HCT116 (cell line): Measurements from ENCODE around the gene RAPGEF6. TPM values are rescaled to one million over a fixed set of nuclear protein-coding genes. Genes with fewer than 3 reads are reported as not detected.

ENCODE experiments used
- ATAC-seq: fragments of 200-7000 bp; cut with Tn5 transposase; 2 replicates; pipeline ENCODE4 v1.9.1; 2020; ENCODE audit warnings: mild to moderate bottlenecking, moderate library complexity
- BruUV-seq: library from RNA; stranded (reverse); fragments of 400-500 nt; replicated peaks from 2 replicates; lab custom pipeline; 2021; lab: Mats Ljungman, UMichigan
- CTCF ChIA-PET: fragments of 300-600 bp; sonication (Branson Sonifier 250); formaldehyde crosslinking; loops from one replicate; lab custom pipeline; 2021; ENCODE audit warnings: antibody characterized with exemption; lab: Charles Lee
- POLR2A ChIA-PET: fragments of 300-600, 350-600 bp; sonication (Branson Sonifier 250); formaldehyde crosslinking; loops from one replicate; lab custom pipeline; 2021; ENCODE audit warnings: antibody characterized with exemption; lab: Charles Lee
- RAD21 ChIA-PET, 2 experiments: fragments of 300-600 bp; sonication (Branson Sonifier 250); formaldehyde crosslinking; loops; one replicate each; lab custom pipeline; 2023; ENCODE audit warnings: low total read pairs in 2 of 2; ENCODE audit not compliant: uncharacterized antibody in 2 of 2, unreplicated experiment in 2 of 2, low non-redundant PET in 1 of 2; lab: Charles Lee
- DNase-seq: peaks from one replicate; pipeline ENCODE4 v3.0.0-alpha.2; 2010; ENCODE audit warnings: low read depth, low spot score
- H2AFZ ChIP-seq: fragments of 200-600 bp; shearing (Covaris generic), sonication (generic); 2 replicates; pipeline ENCODE4 v1.6.1; 2017; ENCODE audit warnings: low read depth, mixed run types, mixed read lengths, antibody characterized with exemption, low read length; ENCODE audit not compliant: poor library complexity, severe bottlenecking
- H3K27ac ChIP-seq: 2 replicates; pipeline ENCODE4 v1.5.1; 2012; ENCODE audit warnings: low read depth, low read length
- H3K27me3 ChIP-seq: fragments of 200-600 bp; sonication (generic); 2 replicates; pipeline ENCODE4 v1.6.1; 2016; ENCODE audit warnings: mixed run types, low read length, mixed read lengths; ENCODE audit not compliant: insufficient read depth
- H3K36me3 ChIP-seq, 2 experiments: fragments of 200-500 bp in 1 of 2; fragments of 200-600 bp in 1 of 2; sonication (Bioruptor generic) in 1 of 2; sonication (generic) in 1 of 2; 2 replicates each; pipeline versions ENCODE4 v1.5.1 to v1.6.1; 2014 to 2016; ENCODE audit warnings: low read length in 2 of 2, inconsistent platforms in 1 of 2, mixed read lengths in 1 of 2, mixed run types in 1 of 2; ENCODE audit not compliant: insufficient read depth in 2 of 2, control insufficient read depth in 1 of 2
- H3K4me1 ChIP-seq, 2 experiments: fragments of 200-600 bp in 1 of 2; sonication (generic) in 1 of 2; 2 replicates each; pipeline versions ENCODE4 v1.5.1 to v1.6.1; 2012 to 2017; ENCODE audit warnings: low read length in 2 of 2, inconsistent platforms in 1 of 2, mild to moderate bottlenecking in 1 of 2, mixed read lengths in 1 of 2, mixed run types in 1 of 2, moderate library complexity in 1 of 2; ENCODE audit not compliant: insufficient read depth in 2 of 2, control insufficient read depth in 1 of 2
- H3K4me2 ChIP-seq: fragments of 200-600 bp; sonication (generic); 2 replicates; pipeline ENCODE4 v1.6.1; 2017; ENCODE audit warnings: mixed run types, low read length, mixed read lengths
- H3K4me3 ChIP-seq, 2 experiments: fragments of 200-600 bp in 1 of 2; sonication (generic) in 1 of 2; replicated peaks in 1 of 2; 2 replicates each; pipeline ENCODE4 v1.5.1; 2011 to 2016; ENCODE audit warnings: low read length in 2 of 2, control low read depth in 1 of 2, low read depth in 1 of 2, mild to moderate bottlenecking in 1 of 2, mixed read lengths in 1 of 2, mixed run types in 1 of 2
- H3K79me2 ChIP-seq: fragments of 200-600 bp; sonication (generic); 2 replicates; pipeline ENCODE4 v1.6.1; 2017; ENCODE audit warnings: mild to moderate bottlenecking, mixed run types, low read length, moderate library complexity, mixed read lengths; ENCODE audit not compliant: insufficient read depth
- H3K9ac ChIP-seq: fragments of 200-600 bp; sonication (generic); 2 replicates; pipeline ENCODE4 v1.6.1; 2016; ENCODE audit warnings: low read length, mixed read lengths
- H3K9me2 ChIP-seq: fragments of 200-600 bp; sonication (generic), shearing (Covaris generic); 2 replicates; pipeline ENCODE4 v1.6.1; 2017; ENCODE audit warnings: mixed run types, mild to moderate bottlenecking, moderate library complexity; ENCODE audit not compliant: insufficient read depth
- H3K9me3 ChIP-seq, 2 experiments: fragments of 200-500 bp in 1 of 2; fragments of 200-600 bp in 1 of 2; sonication (Bioruptor generic) in 1 of 2; sonication (generic) in 1 of 2; 2 replicates each; pipeline ENCODE4 v1.6.1; 2014 to 2017; ENCODE audit warnings: low read length in 2 of 2, mixed read lengths in 2 of 2, inconsistent platforms in 1 of 2, low read depth in 1 of 2, mild to moderate bottlenecking in 1 of 2, mixed run types in 1 of 2, moderate library complexity in 1 of 2; ENCODE audit not compliant: control insufficient read depth in 1 of 2, insufficient read depth in 1 of 2
- H4K20me1 ChIP-seq: fragments of 200-600 bp; sonication (generic), shearing (Covaris generic); 2 replicates; pipeline ENCODE4 v1.6.1; 2017; ENCODE audit warnings: mixed run types, mild to moderate bottlenecking, moderate library complexity; ENCODE audit not compliant: insufficient read depth
- CBX3 ChIP-seq: IDR thresholded peaks from 2 replicates; pipeline ENCODE4 v1.6.1; 2012; ENCODE audit warnings: low read depth
- CEBPB ChIP-seq: IDR thresholded peaks from 2 replicates; pipeline ENCODE4 v1.6.1; 2012; ENCODE audit warnings: low read depth
- EZH2 ChIP-seq: fragments of 200-600 bp; sonication (generic); IDR thresholded peaks from 2 replicates; pipeline ENCODE4 v1.6.1; 2017; ENCODE audit warnings: antibody characterized with exemption, mixed run types
- FOSL1 ChIP-seq: IDR thresholded peaks from 2 replicates; pipeline ENCODE4 v1.6.1; 2012; ENCODE audit warnings: low read depth
- MAX ChIP-seq: IDR thresholded peaks from 2 replicates; pipeline ENCODE4 v1.6.1; 2012
- POLR2A ChIP-seq: IDR thresholded peaks from 2 replicates; pipeline ENCODE4 v1.7.0; 2011; ENCODE audit warnings: borderline replicate concordance; ENCODE audit not compliant: insufficient read depth, insufficient read length; ENCODE audit errors: extremely low read depth
- SIN3A ChIP-seq: IDR thresholded peaks from 2 replicates; pipeline ENCODE4 v1.6.1; 2012; ENCODE audit warnings: low read depth
- SRF ChIP-seq: IDR thresholded peaks from 2 replicates; pipeline ENCODE4 v1.6.1; 2012; ENCODE audit warnings: low read depth
- YY1 ChIP-seq: IDR thresholded peaks from 2 replicates; pipeline ENCODE4 v1.6.1; 2011; ENCODE audit warnings: low read length, low read depth, moderate library complexity, mild to moderate bottlenecking; ENCODE audit not compliant: insufficient replicate concordance; ENCODE audit errors: extremely low read depth
- intact Hi-C: fragments of 100-400 bp; cut with micrococcal nuclease; formaldehyde crosslinking; loops from 2 replicates; pipeline ENCODE4 v1.10.0; 2022
- total RNA-seq: library from RNA; stranded (reverse); gene quantifications from one replicate; pipeline ENCODE4 v1.2.1, GENCODE V29; 2021; ENCODE audit not compliant: unreplicated experiment

Gene RAPGEF6
- total RNA-seq, 1 experiment from 2014 or later = 18.4 TPM

- H3K79me2 ChIP-seq = no peaks in the 10 kb centered on the region
- no peak overlapping the region for H3K27ac ChIP-seq
- H3K4me3 ChIP-seq = no peak overlapping the region
- POLR2A ChIA-PET = no interaction called here
- no peak for DNase-seq
- H2AFZ ChIP-seq = no peak overlapping the region
- H3K4me1 ChIP-seq = no peaks in the 10 kb centered on the region
- H3K9me3 ChIP-seq = no peaks in the 10 kb centered on the region
- no peak for TF ChIP-seq POLR2A
- TF ChIP-seq CEBPB = no peak
- no peak for TF ChIP-seq YY1
- TF ChIP-seq EZH2 = no peak
- no peak for TF ChIP-seq MAX
- TF ChIP-seq SRF = no peak
- TF ChIP-seq CBX3 = no peak
- intact Hi-C loops = no loop called here
- H3K4me2 ChIP-seq = no peak overlapping the region
- RAD21 ChIA-PET = no interaction called here
- no TSS peak for BruUV-seq
- H3K27me3 ChIP-seq = no peaks in the 10 kb centered on the region
- no peaks in the 10 kb centered on the region for H3K9me2 ChIP-seq
- CTCF ChIA-PET = no interaction called here
- no peak overlapping the region for H3K9ac ChIP-seq
- no peaks in the 10 kb centered on the region for H3K36me3 ChIP-seq
- H4K20me1 ChIP-seq = no peaks in the 10 kb centered on the region
- ATAC-seq = no peak
Measured at GRCh38 chr5:131659290-131659689, 24.3 kb upstream of the RAPGEF6 start.

GRCh38 chr5:131654776-131655175 is 19.7 kb upstream of the RAPGEF6 start:
- Histone ChIP-seq H3K4me1 (no peaks in the 10 kb centered on the region), H3K4me2 (no peak overlapping the region), H3K27ac (no peak overlapping the region), H3K79me2 (no peaks in the 10 kb centered on the region), H3K4me3 (no peak overlapping the region), H3K9ac (no peak overlapping the region), H3K9me3 (no peaks in the 10 kb centered on the region), H4K20me1 (no peaks in the 10 kb centered on the region), H3K27me3 (no peaks in the 10 kb centered on the region), H3K9me2 (no peaks in the 10 kb centered on the region), H3K36me3 (no peaks in the 10 kb centered on the region), H2AFZ (no peak overlapping the region)
- ChIA-PET RAD21 (no interaction called here), CTCF (no interaction called here), POLR2A (no interaction called here)
- ATAC-seq = no peak
- intact Hi-C loops = no loop called here
- no TSS peak for BruUV-seq
- DNase-seq = no peak
- TF ChIP-seq SIN3A (no peak), MAX (no peak), FOSL1 (no peak), CBX3 (no peak), SRF (no peak)
